GM12878 (cell line): ENCODE data around the gene ASIC2.

Experiments used
- CREM ChIP-seq: IDR thresholded peaks from 2 replicates; pipeline ENCODE4 v1.6.1; 2014; ENCODE audit warnings: antibody characterized with exemption, low read depth
- EZH2 ChIP-seq: IDR thresholded peaks from 2 replicates; pipeline ENCODE4 v1.6.1; 2012; ENCODE audit warnings: low read depth, mild to moderate bottlenecking, control low read depth, inconsistent platforms, low read length, borderline replicate concordance; ENCODE audit not compliant: control insufficient read depth
- MYB ChIP-seq: fragments of 150-350 bp; IDR thresholded peaks from 2 replicates; pipeline ENCODE4 v1.6.1; 2014; ENCODE audit warnings: mild to moderate bottlenecking, low read depth, low read length, borderline replicate concordance
- POLR2AphosphoS2 ChIP-seq: IDR thresholded peaks from 2 replicates; pipeline ENCODE4 v1.6.1; 2011; ENCODE audit warnings: low read depth, mild to moderate bottlenecking, low read length, improper control_type of control experiment, moderate library complexity
- SUPT20H ChIP-seq: IDR thresholded peaks from 2 replicates; pipeline ENCODE4 v1.6.1; 2011; ENCODE audit warnings: low read depth, mild to moderate bottlenecking, low read length, moderate library complexity, borderline replicate concordance; ENCODE audit not compliant: control insufficient read depth
- ZBTB11 ChIP-seq: fragments of 450-650 bp; formaldehyde crosslinking; IDR thresholded peaks from 2 replicates; pipeline ENCODE4 v1.5.0; 2022; ENCODE audit warnings: mild to moderate bottlenecking, missing genetic modification characterization
- TF ChIP-seq, protein P1 (sequence below), 3 experiments: IDR thresholded peaks in 2 of 3; conservative IDR thresholded peaks in 1 of 3; 2 replicates each; pipeline ENCODE4 v1.5.1; 2011; ENCODE audit warnings: low read depth in 3 of 3, low read length in 3 of 3, mild to moderate bottlenecking in 3 of 3, control low read depth in 2 of 3, moderate library complexity in 2 of 3, inconsistent platforms in 1 of 3, mixed read lengths in 1 of 3; ENCODE audit not compliant: control insufficient read depth in 2 of 3, insufficient read depth in 1 of 3; ENCODE audit errors: extremely low read depth in 1 of 3

GRCh38 chr17:33297643-33298042 lies 4.5 kb upstream of the ASIC2 start:
- TF ChIP-seq EZH2, result no peak
- TF ChIP-seq POLR2AphosphoS2, result no peak
- TF ChIP-seq, protein P1, sequence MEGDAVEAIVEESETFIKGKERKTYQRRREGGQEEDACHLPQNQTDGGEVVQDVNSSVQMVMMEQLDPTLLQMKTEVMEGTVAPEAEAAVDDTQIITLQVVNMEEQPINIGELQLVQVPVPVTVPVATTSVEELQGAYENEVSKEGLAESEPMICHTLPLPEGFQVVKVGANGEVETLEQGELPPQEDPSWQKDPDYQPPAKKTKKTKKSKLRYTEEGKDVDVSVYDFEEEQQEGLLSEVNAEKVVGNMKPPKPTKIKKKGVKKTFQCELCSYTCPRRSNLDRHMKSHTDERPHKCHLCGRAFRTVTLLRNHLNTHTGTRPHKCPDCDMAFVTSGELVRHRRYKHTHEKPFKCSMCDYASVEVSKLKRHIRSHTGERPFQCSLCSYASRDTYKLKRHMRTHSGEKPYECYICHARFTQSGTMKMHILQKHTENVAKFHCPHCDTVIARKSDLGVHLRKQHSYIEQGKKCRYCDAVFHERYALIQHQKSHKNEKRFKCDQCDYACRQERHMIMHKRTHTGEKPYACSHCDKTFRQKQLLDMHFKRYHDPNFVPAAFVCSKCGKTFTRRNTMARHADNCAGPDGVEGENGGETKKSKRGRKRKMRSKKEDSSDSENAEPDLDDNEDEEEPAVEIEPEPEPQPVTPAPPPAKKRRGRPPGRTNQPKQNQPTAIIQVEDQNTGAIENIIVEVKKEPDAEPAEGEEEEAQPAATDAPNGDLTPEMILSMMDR (IDR thresholded peaks at IDR 0.05 in 2 of 3, conservative IDR thresholded peaks at IDR 0.05 in 1 of 3; ENCODE audit: control insufficient read depth in 2 of 3, extremely low read depth in 1 of 3, insufficient read depth in 1 of 3, low read depth in 3 of 3, low read length in 3 of 3), result no peak
- no peak for TF ChIP-seq MYB
- no peak for TF ChIP-seq ZBTB11 (CRISPR knock-in tag)
- no peak for TF ChIP-seq SUPT20H
- no peak for TF ChIP-seq CREM
